HepG2 (cell line): ENCODE results near the gene TXNL4A. TPM values are rescaled to one million over a fixed set of nuclear protein-coding genes. Genes with fewer than 3 reads are reported as not detected.
A peak's percentile ranks its signal among the peaks of the same experiment; 100 is the strongest.

Experiments used
- ETV6 ChIP-seq: sonication (generic); formaldehyde crosslinking; conservative IDR thresholded peaks from 2 replicates; pipeline ENCODE4 v1.4.0; 2020; ENCODE audit warnings: missing genetic modification reagents
- HHEX ChIP-seq: IDR thresholded peaks from 2 replicates; pipeline ENCODE4 v1.6.1; 2016; ENCODE audit warnings: control low read depth
- ISX ChIP-seq: sonication (generic); formaldehyde crosslinking; conservative IDR thresholded peaks from 2 replicates; pipeline ENCODE4 v1.5.0; 2020; ENCODE audit warnings: missing genetic modification reagents
- KDM3A ChIP-seq: IDR thresholded peaks from 2 replicates; pipeline ENCODE4 v1.6.1; 2018; ENCODE audit warnings: low read depth, missing compliant biosample characterization
- REPIN1 ChIP-seq: sonication (generic); formaldehyde crosslinking; IDR thresholded peaks from 2 replicates; pipeline ENCODE4 v1.8.0; 2022; ENCODE audit warnings: missing genetic modification reagents, low read depth, mild to moderate bottlenecking, borderline replicate concordance
- SRY ChIP-seq: sonication (generic); formaldehyde crosslinking; IDR thresholded peaks from 2 replicates; pipeline ENCODE4 v1.8.0; 2022; ENCODE audit warnings: mild to moderate bottlenecking, missing genetic modification reagents
- ZBTB38 ChIP-seq: sonication (generic); formaldehyde crosslinking; IDR thresholded peaks from 2 replicates; pipeline ENCODE4 v1.5.1; 2020; ENCODE audit warnings: mild to moderate bottlenecking, missing genetic modification reagents
- ZFY ChIP-seq: sonication (generic); formaldehyde crosslinking; IDR thresholded peaks from 2 replicates; pipeline ENCODE4 v1.4.0; 2020; ENCODE audit warnings: missing genetic modification reagents
- ZNF30 ChIP-seq: sonication (generic); formaldehyde crosslinking; IDR thresholded peaks from 2 replicates; pipeline ENCODE4 v1.5.0; 2020; ENCODE audit warnings: mild to moderate bottlenecking, missing genetic modification reagents
- polyA plus RNA-seq, 8 experiments: library from polyadenylated mRNA; depleted of rRNA in 3 of 8; stranded (reverse) in 7 of 8; unstranded in 1 of 8; fragments of >200 nt; fragmentation: Illumina TruSeq in 4 of 8; extraction: Trizol in 4 of 8; gene quantifications; 2 replicates each; pipeline versions ENCODE4 v1.2.1 to v1.2.3, GENCODE V29; 2011 to 2016; ENCODE audit warnings: low read depth in 4 of 8, missing spikeins in 1 of 8, mixed read lengths in 1 of 8; ENCODE audit not compliant: insufficient read depth in 1 of 8
- total RNA-seq, 5 experiments: library from RNA; depleted of rRNA; stranded (reverse); fragments of >200 nt; fragmentation: Illumina TruSeq; extraction: Trizol; gene quantifications; 2 replicates each; pipeline ENCODE4 v1.2.3, GENCODE V29; 2016; ENCODE audit warnings: low read depth in 1 of 5
- TF ChIP-seq, protein P1 (sequence below): sonication (generic); formaldehyde crosslinking; IDR thresholded peaks from 2 replicates; pipeline ENCODE4 v1.4.0; 2020; ENCODE audit warnings: mild to moderate bottlenecking, missing genetic modification reagents
- TF ChIP-seq, protein P2 (sequence below), 2 experiments: fragments of 450-650 bp in 1 of 2; sonication (generic) in 1 of 2; formaldehyde crosslinking in 1 of 2; IDR thresholded peaks; 2 replicates each; pipeline versions ENCODE4 v1.6.1 to v1.8.0; 2016 to 2022; ENCODE audit warnings: antibody characterized with exemption in 1 of 2, mild to moderate bottlenecking in 1 of 2, missing genetic modification reagents in 1 of 2
- TF ChIP-seq, protein P3 (sequence below): sonication (generic); formaldehyde crosslinking; IDR thresholded peaks from 2 replicates; pipeline ENCODE4 v1.9.0; 2021; ENCODE audit warnings: missing genetic modification reagents, borderline replicate concordance
- TF ChIP-seq, protein P4 (sequence below): sonication (generic); formaldehyde crosslinking; IDR thresholded peaks from 2 replicates; pipeline ENCODE4 v1.5.1; 2020; ENCODE audit warnings: mild to moderate bottlenecking, missing genetic modification reagents, moderate library complexity

The TXNL4A gene
- total and polyA plus RNA-seq, 2 of the 13 experiments (the other 11 are each of a cell fraction or from before 2014, with no cell fraction given), result 172 to 202 TPM

DNA sequence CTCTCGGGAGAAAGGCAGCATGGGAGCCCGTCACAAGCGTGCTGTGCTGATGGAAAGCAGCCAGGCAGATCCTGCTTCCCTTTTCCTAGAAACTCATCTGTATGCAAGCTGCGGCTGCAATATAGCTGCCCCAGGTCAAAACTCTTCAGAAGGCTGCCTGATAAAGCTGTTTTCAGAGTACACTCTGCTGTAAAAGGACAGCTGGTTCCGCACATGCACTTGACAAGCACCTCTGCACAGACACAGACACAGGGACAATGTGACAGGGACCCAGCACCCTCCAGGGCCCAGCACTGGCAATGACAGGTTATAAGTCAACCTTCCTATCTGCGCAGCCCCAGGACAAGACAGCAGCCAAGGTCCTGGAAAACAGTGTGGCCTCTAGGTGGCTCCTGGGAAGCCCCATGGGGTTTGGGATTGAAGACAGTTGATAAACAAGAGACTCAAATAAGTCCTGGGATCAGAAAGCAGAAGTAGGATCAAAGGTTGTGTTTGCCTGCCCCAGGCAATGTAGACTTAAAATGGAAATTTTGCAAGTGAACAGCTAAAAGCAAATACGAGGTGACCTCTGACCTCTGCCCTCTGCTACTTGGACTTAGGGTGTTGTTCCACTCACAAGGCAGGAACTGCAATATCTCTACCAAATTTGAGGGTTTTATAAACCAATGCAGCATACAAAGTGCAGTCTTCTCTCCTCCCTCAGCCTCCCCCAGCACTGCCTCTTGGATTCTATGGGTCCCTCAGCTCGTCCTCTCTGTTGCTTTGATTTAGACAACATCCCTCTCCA, 53.9 kb downstream of the TXNL4A start (continued):
- TF ChIP-seq, protein P1, sequence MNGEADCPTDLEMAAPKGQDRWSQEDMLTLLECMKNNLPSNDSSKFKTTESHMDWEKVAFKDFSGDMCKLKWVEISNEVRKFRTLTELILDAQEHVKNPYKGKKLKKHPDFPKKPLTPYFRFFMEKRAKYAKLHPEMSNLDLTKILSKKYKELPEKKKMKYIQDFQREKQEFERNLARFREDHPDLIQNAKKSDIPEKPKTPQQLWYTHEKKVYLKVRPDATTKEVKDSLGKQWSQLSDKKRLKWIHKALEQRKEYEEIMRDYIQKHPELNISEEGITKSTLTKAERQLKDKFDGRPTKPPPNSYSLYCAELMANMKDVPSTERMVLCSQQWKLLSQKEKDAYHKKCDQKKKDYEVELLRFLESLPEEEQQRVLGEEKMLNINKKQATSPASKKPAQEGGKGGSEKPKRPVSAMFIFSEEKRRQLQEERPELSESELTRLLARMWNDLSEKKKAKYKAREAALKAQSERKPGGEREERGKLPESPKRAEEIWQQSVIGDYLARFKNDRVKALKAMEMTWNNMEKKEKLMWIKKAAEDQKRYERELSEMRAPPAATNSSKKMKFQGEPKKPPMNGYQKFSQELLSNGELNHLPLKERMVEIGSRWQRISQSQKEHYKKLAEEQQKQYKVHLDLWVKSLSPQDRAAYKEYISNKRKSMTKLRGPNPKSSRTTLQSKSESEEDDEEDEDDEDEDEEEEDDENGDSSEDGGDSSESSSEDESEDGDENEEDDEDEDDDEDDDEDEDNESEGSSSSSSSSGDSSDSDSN, result peak; percentile 61
- TF ChIP-seq ISX (CRISPR knock-in tag) (no peak), KDM3A (CRISPR knock-in tag) (peak; percentile 78; the same call in 1 of the 2 replicates), ZFY (CRISPR knock-in tag) (no peak), SRY (no peak), ZNF30 (CRISPR knock-in tag) (no peak), ETV6 (no peak), ZBTB38 (CRISPR knock-in tag) (peak; percentile 37; the same call in 1 of the 2 replicates), HHEX (CRISPR knock-in tag) (peak; percentile 89), REPIN1 (CRISPR knock-in tag) (peak; percentile 96)
- TF ChIP-seq, protein P2, sequence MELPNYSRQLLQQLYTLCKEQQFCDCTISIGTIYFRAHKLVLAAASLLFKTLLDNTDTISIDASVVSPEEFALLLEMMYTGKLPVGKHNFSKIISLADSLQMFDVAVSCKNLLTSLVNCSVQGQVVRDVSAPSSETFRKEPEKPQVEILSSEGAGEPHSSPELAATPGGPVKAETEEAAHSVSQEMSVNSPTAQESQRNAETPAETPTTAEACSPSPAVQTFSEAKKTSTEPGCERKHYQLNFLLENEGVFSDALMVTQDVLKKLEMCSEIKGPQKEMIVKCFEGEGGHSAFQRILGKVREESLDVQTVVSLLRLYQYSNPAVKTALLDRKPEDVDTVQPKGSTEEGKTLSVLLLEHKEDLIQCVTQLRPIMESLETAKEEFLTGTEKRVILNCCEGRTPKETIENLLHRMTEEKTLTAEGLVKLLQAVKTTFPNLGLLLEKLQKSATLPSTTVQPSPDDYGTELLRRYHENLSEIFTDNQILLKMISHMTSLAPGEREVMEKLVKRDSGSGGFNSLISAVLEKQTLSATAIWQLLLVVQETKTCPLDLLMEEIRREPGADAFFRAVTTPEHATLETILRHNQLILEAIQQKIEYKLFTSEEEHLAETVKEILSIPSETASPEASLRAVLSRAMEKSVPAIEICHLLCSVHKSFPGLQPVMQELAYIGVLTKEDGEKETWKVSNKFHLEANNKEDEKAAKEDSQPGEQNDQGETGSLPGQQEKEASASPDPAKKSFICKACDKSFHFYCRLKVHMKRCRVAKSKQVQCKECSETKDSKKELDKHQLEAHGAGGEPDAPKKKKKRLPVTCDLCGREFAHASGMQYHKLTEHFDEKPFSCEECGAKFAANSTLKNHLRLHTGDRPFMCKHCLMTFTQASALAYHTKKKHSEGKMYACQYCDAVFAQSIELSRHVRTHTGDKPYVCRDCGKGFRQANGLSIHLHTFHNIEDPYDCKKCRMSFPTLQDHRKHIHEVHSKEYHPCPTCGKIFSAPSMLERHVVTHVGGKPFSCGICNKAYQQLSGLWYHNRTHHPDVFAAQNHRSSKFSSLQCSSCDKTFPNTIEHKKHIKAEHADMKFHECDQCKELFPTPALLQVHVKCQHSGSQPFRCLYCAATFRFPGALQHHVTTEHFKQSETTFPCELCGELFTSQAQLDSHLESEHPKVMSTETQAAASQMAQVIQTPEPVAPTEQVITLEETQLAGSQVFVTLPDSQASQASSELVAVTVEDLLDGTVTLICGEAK (IDR thresholded peaks at IDR 0.05), result no peak
- TF ChIP-seq, protein P2 (CRISPR knock-in tag; IDR thresholded peaks at IDR 0.05), result no peak; the same call in 1 of the 2 replicates
- TF ChIP-seq, protein P3, sequence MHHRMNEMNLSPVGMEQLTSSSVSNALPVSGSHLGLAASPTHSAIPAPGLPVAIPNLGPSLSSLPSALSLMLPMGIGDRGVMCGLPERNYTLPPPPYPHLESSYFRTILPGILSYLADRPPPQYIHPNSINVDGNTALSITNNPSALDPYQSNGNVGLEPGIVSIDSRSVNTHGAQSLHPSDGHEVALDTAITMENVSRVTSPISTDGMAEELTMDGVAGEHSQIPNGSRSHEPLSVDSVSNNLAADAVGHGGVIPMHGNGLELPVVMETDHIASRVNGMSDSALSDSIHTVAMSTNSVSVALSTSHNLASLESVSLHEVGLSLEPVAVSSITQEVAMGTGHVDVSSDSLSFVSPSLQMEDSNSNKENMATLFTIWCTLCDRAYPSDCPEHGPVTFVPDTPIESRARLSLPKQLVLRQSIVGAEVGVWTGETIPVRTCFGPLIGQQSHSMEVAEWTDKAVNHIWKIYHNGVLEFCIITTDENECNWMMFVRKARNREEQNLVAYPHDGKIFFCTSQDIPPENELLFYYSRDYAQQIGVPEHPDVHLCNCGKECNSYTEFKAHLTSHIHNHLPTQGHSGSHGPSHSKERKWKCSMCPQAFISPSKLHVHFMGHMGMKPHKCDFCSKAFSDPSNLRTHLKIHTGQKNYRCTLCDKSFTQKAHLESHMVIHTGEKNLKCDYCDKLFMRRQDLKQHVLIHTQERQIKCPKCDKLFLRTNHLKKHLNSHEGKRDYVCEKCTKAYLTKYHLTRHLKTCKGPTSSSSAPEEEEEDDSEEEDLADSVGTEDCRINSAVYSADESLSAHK (CRISPR knock-in tag), result no peak
- TF ChIP-seq, protein P4, sequence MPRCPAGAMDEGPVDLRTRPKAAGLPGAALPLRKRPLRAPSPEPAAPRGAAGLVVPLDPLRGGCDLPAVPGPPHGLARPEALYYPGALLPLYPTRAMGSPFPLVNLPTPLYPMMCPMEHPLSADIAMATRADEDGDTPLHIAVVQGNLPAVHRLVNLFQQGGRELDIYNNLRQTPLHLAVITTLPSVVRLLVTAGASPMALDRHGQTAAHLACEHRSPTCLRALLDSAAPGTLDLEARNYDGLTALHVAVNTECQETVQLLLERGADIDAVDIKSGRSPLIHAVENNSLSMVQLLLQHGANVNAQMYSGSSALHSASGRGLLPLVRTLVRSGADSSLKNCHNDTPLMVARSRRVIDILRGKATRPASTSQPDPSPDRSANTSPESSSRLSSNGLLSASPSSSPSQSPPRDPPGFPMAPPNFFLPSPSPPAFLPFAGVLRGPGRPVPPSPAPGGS (CRISPR knock-in tag), result peak; percentile 73; the same call in 1 of the 2 replicates
